NCI-H2171 (cell line): Measurements from ENCODE around the gene APBB1IP.

Source experiments
- DNase-seq: peaks from one replicate; lab custom pipeline; 2025; lab: John Stamatoyannopoulos, UW

APBB1IP gene

DNA sequence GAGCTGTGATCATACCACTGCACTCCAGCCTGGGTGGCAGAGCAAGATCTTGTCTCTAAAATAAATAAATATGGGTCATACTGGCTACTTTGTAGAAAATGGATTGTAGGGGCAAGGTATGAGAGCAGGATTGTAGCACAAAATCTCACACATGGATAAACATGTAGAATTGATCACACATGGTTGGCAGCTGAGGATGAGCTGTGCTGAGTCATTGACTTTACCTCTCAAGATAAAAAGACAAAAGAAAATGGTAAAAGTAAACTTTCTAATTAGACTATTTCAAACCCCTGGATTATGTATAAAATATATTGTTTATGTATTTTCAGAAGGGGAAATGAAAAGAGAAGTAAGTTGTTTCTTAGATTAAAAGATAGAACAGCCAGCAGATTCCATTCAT lies 69.3 kb downstream of the APBB1IP start:
- no peak for DNase-seq

DNA sequence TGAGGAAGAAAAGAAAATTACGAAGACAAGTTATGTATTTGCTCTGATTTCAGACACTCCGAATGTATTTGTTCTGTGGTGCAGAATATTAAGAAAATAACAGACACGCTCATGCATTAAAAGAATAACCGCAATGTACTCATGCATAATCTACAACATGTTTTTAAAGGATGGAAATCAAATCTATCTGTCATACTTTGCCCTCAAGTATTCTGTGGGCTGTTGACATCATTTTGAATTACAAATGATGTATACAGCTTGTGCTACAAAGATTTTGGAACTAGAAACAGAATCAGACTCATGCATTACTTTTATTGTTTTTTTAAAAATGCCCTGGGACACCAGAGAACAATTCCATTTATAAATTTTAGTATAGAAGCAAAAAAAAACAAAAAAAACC lies 69.9 kb downstream of the APBB1IP start:
- no peak for DNase-seq

DNA sequence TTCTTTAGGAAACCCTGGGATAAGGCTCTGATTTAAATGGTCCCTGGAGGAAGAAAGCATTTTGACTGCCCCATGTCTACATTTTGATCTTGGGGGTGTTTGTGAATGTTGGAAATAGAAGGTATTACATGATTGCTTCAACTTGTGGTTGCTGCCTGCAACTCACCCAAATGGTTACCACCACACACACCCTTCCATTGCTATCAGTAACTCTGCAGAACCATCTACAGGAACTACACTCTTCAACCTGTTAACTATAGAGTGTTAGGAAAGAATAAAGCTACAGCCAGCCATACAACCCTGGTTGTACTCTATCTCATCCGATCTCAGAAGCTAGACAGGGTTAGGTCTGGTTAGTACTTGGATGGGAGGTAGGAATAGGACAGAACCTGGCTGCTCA lies 71.2 kb downstream of the APBB1IP start:
- DNase-seq = no peak

DNA sequence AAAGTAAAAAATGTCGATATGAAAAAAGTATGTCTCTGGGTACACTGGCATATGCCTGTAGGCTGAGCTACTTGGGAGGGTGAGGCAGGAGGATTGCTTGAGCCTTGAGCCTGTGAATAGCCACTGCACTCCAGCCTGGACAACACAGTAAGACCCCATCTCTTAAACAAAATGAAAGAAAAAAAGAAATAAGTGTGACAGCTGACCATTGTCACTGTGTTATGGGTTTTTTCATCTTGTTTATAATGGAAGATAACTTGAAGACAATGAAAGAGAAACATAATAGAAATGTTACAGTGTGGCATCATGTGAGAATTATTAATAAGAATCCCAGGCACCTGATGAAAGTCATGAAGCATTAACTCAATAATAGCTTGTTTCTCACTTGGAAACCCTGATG lies 75.0 kb downstream of the APBB1IP start:
- no peak for DNase-seq

DNA sequence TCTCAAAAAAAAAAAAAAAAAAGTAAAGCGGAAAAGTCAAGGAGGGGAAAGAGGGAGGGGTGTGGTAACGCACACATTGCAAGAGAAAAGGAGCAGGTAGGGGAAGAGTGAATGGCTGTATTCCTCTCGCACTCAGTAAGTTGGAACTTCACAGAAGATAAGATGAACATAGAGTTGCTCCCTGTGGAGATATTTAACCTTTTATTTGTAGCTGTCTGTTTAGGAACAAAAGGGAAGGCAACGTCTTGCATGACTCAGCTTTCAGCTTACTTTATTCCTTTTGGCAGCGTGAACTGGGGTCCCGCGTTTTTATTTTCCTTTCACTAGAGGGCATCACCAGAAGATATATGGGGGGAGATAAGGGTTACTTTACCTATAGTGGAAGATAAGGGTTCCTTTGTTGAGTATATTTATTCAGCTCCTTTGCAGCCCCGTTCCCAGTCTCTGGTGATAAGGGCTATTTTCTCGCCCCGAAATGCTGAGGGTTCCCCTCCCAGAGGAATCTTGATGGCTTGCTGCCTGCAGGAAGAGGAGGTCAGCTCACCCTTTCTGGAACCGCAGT lies 78.5 kb downstream of the APBB1IP start:
- no peak for DNase-seq

DNA sequence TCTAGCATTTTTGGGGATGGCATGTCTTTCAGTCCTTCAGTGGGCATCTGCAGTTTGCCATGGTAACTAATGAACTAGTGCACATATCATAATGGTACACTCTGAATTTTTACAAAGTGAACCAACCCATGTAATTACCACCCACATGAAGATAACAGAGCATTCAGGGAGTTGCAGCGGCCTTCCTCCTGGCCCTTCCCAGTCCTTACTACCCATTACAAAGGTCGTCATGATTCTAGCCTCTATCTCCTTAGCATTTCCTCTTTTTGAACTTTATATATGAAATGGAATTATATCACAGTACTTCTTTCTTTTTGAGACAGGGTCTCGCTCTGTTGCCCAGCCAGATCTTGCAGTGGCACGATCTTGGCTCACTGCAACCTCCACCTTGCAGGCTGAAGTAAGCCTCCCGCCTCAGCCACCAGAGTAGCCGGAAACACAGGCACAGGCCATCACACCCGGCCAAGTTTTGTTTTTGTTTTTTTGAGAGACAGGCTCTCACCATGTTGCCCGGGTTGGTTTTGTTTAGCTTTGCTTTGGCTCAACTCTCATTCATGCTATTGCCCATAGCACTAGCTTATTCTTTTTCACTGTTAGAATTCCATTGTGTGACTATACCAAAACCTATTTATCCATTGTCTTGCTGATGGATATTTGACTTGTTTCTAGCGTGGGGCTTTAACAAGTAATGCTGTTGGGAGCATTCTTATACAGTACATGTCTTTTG lies 79.2 kb downstream of the APBB1IP start:
- DNase-seq = no peak

DNA sequence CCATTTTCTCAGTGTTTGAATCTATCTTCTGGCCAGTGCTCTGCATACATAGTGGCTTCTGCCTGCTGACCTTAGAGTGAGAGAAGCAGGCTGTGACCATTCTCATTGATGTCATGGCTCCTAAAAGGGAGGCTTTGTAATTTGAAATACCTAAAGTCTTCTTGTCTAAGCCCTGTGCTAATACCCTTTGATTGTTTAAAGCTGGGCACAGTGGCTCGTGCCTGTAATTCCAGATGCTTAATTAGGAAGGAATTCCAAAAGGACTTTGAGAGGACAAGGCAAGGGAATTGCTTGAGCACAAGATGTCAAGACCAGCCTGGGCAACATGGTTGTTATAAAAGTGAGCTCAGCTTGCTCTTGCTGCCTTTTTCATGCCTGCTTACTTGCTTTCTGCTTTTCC lies 81.7 kb downstream of the APBB1IP start:
- no peak for DNase-seq

DNA sequence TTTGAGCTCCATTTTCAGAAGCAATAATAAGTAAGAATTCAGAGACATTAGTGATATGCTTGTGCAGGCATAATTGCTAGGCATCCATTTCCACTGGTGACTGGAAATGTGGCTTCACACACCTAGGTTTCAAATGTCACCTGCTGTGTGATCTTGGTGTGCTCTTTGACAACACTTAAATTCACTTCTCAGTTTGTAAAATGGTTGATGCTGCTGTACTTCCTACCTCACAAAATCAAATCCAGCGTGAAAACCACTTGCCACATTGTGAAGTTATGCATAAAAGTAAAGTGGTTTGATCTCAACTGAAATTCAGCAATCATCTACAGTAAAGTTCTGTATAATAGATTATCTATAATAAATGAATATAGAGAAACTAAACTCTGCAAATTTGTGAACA lies 82.4 kb downstream of the APBB1IP start:
- no peak for DNase-seq

DNA sequence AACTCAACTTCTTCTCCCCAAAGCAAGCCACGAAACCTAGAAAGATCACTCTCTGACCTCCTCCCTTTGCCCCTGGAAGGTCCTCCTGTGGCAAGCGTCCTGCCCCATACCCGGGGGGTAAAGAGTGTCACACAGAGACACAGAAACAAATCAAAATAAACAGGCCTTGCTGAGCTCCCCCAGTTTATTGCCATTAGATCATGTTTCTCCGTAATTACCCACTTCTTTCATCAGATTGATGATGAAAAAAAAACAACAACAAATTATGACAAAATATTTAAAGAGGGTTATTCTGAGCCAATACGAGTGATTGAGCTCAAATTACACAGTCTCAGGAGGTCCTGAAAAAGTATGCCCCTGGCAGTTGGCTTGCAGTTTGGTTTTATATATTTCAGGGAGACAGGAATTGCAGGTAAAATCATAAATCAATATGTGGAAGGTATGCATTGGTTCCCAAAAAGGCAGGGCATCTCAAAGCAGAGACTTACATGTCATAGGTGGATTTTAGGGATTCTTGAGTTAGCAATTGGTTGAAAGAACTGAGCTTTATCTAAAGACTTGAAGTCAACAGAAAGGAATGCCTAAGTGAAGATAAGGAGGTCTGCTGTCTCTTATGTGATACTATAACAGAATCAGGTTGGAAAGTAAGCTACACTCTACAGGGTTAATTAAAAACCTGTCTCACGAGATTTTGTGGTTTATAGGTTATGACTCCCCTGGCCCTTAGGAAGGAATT lies 86.2 kb downstream of the APBB1IP start:
- no peak for DNase-seq

DNA sequence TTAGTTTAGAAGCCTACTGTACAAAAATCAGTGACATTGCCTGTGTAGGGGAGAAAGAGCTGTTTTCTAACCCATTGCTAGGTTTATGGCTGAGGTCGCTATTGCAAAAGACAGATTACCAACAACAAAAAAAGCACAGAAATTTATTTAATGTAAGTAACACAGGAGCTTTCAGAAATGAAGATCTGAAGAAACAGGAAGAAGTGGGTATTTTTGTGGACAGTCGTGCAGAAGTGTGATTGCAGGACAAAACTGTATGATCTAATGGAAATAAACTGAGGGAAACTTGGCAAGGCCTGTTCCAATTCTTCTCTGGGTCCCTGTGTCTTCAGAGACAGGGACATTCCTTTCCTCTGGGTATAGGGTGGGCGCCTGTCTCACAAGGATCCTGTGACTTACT lies 87.4 kb downstream of the APBB1IP start:
- DNase-seq = no peak

DNA sequence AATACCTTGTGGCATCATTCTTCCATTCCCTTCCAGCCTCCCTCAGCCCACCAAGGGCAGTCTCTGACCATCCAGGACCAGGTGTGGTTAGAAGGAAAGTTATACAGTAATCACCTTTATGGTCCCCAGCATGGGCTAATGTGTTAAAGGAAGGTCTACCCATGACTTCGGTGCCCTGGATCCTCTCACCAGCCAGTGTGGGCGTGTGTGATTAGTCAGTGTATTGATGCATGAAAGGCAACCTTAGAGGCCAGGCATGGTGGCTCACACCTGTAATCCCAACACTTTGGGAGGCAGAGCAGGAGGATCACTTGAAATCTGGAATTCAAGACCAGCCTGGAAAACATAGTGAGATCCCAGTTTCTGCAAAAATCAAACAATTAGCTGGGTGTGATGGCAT lies 88.9 kb downstream of the APBB1IP start:
- no peak for DNase-seq

DNA sequence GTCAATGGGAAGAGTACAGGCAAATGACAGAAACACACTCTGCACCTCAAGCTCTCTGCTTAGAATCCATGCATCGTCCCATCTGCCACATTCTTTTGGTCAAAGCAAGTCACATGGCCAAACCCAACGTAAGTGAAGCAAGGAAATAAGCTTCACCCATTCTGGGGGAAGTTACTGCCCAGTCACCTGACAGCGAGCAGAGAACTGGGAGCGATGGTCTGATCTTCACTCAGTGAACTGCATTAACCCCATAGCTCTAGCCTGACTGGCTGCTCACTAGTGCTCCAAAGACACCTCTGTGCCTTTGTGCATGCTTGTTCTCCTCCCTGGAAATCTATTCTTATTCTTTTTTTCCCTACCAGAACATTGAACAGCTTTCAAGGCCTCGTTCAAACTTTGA lies 89.9 kb downstream of the APBB1IP start:
- DNase-seq = no peak

DNA sequence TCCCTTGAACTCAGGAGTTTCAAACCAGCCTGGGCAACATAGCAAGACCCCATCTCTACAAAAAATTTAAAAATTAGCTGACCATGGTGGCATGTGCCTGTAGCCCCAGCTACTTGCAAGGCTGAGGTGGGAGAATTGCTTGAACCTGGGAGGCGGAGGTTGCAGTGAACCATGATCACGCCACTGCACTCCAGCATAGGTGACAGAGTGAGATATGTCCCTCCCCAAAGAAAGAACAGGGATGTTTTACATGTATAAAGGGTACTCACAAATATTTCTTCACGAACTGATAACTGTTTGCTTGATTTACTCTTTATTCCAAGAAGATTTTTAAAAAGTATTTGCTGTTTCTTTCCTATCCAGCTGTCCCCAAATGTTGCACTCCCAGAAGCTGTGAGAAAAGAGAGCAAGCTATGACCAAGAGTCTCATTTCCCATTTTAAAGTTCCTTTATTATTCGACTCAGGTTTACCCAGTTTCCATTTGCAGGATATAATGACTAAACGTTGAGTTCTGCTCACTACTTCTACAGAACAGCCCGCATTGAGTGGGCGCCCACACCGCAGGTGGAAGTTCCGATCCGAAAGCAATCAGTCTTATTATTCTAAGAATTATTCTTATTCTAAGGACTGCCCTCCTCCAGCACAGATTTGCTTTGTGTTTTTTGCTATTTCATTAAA lies 90.7 kb downstream of the APBB1IP start:
- DNase-seq = no peak

DNA sequence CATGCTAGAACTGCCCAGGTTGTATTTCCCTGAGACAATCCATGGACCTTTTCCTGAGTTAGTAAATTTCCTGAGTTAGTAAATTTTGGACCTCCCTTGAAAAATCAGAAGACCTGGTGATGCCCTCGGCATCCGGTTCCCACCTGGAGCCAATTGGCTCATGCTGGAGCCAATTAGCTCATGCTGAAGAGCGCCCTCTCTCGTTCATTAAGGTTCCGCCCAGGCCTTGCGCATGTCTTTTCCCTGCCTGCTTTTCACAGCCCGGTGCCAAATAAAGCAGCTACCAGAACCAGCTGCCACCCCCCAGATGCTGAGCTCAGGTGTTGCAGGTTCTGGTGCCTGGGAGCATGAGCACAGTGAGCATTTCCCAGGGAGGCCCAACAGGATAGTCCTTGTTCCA lies 96.2 kb downstream of the APBB1IP start:
- no peak for DNase-seq

DNA sequence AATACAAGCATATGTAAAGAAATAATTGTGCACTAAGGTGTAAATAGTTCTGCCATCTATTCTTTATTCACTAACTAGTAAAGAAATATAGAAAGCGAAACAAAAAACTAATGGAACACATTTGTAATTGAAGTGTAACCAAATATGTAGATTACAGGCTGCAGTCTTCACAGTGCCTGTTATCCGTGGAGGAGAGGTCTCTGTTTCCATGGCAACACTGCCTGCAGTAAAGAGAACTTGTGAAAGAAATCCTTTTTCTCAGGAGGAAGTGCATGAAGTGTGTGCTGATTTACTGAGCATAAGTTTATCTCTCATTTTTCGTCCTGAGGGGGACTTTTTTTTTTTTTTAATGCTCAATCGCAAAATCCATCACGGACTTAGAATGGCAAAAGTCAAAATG lies 102.5 kb downstream of the APBB1IP start:
- DNase-seq = no peak

DNA sequence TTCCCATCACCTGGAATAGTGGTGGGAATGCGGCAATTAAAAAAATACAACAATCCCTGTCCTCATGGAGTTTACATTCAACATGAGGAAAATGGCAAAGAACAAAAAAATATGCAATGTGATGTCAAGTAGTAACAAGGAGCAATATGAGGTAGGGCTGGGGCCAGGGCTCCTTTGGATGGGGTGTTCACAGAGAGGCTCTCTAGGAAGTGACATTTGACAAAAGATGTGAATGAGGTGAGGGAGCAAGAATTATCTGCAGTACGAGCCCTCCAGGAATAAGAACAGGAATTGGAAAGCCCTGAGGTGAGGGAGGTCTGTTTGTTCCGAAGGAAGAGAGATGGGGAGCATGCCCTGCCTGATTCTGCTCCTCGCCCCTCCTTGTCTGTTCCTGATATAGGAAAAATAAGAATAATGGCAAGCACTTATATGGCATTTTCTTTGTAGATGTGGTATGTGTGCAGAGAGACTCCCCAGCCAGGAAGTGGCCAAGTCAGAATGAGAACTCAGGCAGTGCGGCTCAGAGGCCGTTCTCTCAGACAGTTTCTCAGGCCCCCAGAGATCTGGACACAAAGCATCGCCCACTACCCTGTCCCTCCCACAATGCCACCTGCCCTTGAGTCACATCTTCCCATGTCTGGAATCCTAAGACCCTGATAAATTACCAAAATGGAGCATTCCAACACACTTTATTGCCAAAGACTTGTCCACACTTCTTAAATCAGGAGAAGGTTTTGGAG lies 105.6 kb downstream of the APBB1IP start:
- DNase-seq = no peak

DNA sequence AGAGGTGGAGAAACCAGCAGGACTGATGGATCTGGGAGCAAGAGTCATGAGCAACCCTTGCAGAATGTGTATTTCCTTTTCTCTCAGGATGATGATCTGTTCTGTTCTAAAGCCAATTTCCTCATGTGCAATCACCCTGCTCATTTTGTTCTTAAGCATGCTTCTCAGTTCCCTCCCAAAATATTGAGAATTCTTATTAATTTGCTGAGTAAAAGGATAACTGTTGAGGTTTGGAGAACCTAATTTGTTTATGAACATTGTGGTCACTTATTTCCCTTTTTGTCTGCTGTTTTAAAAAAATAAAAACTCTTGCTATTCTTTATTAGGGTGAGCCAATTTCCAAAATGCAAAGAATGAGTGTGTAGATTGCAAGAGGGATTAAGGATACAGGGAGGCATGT lies 106.8 kb downstream of the APBB1IP start:
- DNase-seq = no peak

DNA sequence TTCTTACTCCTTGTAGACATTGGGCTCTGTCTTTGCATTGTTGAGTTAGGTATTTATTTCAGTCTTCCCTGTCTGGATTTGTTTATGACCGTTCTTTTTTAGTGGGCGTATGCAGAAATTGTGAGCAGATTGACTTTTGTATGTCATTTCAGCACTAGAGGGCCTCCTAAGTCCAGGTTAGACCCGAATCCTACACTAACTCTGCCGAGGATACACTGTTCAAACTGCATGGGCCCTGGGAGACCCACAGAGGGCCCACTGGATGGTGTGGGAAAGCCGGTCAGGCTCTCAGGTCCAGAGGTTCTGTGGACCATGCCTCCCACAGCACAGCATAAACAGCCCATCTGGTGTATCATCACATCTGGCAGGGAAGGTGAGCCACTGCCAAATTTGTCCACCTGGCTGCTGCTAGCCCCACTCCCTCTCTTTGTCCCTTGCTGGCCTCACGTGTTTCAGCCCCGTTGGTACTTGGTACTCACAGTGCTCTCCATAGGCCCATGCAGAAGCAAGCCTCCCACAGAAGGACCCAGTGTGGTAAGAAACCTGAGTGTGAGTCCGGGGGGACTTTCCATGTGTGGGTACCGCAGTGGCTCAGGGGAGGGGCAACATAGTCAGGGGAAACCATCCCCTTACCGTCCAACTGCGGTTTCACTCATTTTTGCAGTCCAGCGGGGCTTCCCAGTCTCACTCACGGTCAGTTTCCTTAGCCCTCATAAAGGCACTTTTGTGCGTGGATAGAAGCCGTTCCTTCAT lies 112.8 kb downstream of the APBB1IP start:
- DNase-seq = no peak

DNA sequence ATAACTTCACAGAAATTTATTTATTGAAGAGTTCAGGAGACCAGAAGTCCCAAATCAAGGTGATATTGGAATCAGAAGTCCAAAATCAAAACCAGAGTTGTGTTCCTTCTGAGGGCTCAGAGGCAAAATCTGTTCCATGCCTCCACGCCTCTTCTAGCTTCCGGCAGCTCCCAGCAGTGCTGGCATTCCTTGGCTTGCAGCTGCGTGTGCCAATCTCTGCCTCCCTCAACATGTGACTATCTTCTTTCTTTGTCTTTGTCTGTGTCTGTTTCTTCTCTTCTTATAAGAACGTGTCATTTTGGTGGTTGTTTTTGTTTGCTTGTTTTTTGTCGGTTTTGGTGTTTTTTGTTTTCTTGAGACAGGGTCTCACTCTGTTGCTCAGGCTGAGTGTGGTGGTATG lies 116.1 kb downstream of the APBB1IP start:
- no peak for DNase-seq

DNA sequence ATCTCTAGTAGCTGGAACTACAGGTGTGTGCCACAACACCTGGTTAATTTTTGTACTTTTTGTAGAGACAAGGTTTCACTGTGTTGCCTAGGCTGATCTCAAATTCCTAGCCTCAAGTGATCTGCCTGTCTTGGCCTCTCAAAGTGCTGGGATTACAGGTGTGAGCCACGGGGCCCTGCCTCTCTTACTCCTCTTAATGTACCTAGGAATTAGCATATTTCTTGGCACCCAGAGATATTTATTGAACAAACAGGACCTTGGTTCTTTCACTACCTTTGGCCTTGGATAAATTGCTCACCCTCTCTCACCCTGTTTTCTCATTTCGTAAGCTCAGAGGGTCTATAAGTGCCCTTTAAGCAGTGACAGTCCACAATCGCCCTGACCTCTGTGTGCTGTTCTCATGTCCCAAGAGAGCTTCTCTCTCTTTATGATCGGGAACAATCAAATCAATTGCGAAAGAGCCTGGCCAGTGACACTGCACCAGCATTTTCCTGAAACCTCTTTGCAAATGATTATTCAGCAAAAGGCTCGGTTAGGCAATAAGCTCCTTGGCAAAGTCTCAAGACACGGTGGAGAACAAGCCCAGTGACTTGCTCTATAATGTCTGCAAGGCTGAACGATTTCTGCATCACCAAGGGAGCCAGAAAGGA lies 117.7 kb downstream of the APBB1IP start:
- no peak for DNase-seq
